GM10266 (cell line): ENCODE data around the gene DLG2.

Experiments used
- DNase-seq: peaks from one replicate; pipeline ENCODE4 v3.0.0; 2012; ENCODE audit errors: extremely low spot score
- CTCF ChIP-seq: IDR thresholded peaks from 2 replicates; pipeline ENCODE4 v1.5.1; 2012; ENCODE audit warnings: mild to moderate bottlenecking, low read depth; ENCODE audit not compliant: control insufficient read depth, insufficient read depth; ENCODE audit errors: missing control alignments

The DLG2 gene

GRCh38 chr11:84806354-84806753, 820.8 kb downstream of the DLG2 start:
- DNase-seq, result no peak
- TF ChIP-seq CTCF, result no peak

- TF ChIP-seq CTCF, result no peak
- DNase-seq, result no peak
These were observed 823.1 kb downstream of the DLG2 start for GRCh38 chr11:84804041-84804440.

- no peak for TF ChIP-seq CTCF
- no peak for DNase-seq
These were observed 826.3 kb downstream of the DLG2 start for GRCh38 chr11:84800755-84801346.

- no peak for TF ChIP-seq CTCF
- DNase-seq, result no peak
These were observed 828.0 kb downstream of the DLG2 start for GRCh38 chr11:84799112-84799511.

GRCh38 chr11:84795698-84796097, 831.4 kb downstream of the DLG2 start:
- DNase-seq, result no peak
- no peak for TF ChIP-seq CTCF

GRCh38 chr11:84794663-84795443, 832.3 kb downstream of the DLG2 start:
- TF ChIP-seq CTCF, result no peak
- DNase-seq, result no peak

- no peak for TF ChIP-seq CTCF
- DNase-seq, result no peak
These were observed 833.8 kb downstream of the DLG2 start for GRCh38 chr11:84793318-84793717.
